ENCODE measurements around the gene FTSJ3. TPM values are rescaled to one million over a fixed set of nuclear protein-coding genes. Genes with fewer than 3 reads are reported as not detected.

The FTSJ3 gene, protein sequence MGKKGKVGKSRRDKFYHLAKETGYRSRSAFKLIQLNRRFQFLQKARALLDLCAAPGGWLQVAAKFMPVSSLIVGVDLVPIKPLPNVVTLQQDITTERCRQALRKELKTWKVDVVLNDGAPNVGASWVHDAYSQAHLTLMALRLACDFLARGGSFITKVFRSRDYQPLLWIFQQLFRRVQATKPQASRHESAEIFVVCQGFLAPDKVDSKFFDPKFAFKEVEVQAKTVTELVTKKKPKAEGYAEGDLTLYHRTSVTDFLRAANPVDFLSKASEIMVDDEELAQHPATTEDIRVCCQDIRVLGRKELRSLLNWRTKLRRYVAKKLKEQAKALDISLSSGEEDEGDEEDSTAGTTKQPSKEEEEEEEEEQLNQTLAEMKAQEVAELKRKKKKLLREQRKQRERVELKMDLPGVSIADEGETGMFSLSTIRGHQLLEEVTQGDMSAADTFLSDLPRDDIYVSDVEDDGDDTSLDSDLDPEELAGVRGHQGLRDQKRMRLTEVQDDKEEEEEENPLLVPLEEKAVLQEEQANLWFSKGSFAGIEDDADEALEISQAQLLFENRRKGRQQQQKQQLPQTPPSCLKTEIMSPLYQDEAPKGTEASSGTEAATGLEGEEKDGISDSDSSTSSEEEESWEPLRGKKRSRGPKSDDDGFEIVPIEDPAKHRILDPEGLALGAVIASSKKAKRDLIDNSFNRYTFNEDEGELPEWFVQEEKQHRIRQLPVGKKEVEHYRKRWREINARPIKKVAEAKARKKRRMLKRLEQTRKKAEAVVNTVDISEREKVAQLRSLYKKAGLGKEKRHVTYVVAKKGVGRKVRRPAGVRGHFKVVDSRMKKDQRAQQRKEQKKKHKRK
- total RNA-seq (2021) = 77.5 and 80.3 TPM in 2 replicates
- long read RNA-seq, transcript FTSJ3-201 (21 exons, 3,559 nt) = major isoform, 218 of 563 reads
- long read RNA-seq, partial matches to known transcripts = 307 of 563 reads
- long read RNA-seq, other reads (novel, unspliced or antisense) = 38 of 563 reads

DNA sequence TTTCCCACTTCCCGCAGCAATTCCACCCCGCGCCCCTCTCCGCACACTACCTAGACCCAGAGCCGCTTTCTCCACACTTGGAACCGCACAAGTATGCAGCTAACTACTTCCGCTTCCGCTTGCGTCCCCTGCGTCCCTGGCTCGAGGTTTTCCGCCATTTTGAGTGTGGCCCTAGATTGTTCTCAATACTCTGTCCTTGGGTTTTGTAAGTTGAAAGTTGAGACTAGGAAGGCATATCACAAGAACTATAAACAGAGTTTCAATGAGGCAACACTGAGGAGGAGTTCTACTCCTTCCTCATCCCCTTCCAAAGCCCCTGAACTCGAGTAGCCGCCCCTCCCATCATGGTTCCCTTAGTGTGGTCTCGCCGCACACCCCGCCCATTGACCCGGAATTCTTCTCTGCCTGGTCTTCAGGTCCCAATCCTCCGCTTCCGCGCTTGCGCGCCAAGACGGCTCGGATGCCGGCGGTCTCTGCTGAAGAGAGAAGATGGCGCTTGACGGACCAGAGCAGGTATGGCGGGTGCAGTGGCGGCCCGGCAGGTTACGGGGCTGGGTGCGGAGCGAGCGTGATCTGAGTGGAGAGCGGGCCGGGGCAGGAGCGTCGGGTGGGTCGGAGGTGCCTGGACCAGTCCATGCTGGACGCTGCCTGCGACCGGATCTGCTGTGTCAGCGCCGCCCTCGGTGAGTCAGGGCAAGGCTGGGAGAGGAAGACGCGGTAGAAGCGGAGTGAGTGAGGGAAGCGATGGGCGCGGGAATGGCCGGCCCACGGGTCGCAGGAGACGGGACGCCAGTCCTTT is at the start of gene FTSJ3, which contains the start of gene PSMC5:
Gene FTSJ3 (minus strand): TSS at position 662 of the 799 bp plus-strand sequence. CDS start 761 bp downstream, outside the sequence.
Gene PSMC5 (plus strand): TSS at position 430 of the 799 bp plus-strand sequence. CDS start 60 bp downstream, at position 490.
- H2BK20ac ChIP-seq (ENCODE audit: low read depth, low read length, poor library complexity, severe bottlenecking) = no peak within 1 kb of the TSS
- no peak within 1 kb of the TSS for H3K23ac ChIP-seq (ENCODE audit: insufficient read length, low read depth, low read length)
- H3K4me3 Mint-ChIP-seq = peak within 1 kb of the TSS; percentile 99 to 100
- no peaks in the 10 kb centered on the region; a peak in 1 of 5 replicates for H3K9me3 Mint-ChIP-seq
- peak within 1 kb of the TSS; percentile 100 for H3K27ac Mint-ChIP-seq
- H2BK15ac ChIP-seq (ENCODE audit: low read depth, low read length) = no peak within 1 kb of the TSS
- H3K4me2 ChIP-seq (ENCODE audit: insufficient read depth, insufficient read length, low read length) = peak within 1 kb of the TSS; percentile 69
- peak within 1 kb of the TSS; percentile 98 for H2BK5ac ChIP-seq (ENCODE audit: insufficient read length, low read length)
- H4K8ac ChIP-seq (replicated peaks; ENCODE audit: insufficient read length, low read depth, low read length) = no peak within 1 kb of the TSS
- H3K23me2 ChIP-seq (ENCODE audit: insufficient read length, low read depth, low read length, poor library complexity, severe bottlenecking) = peaks cover 6% of the 10 kb centered on the region
- H3K36me3 Mint-ChIP-seq (ENCODE audit: insufficient read depth in 1 of 3, low read depth in 3 of 3) = peaks cover 70 to 96% (median 76%) of the 10 kb centered on the region in 3 experiments
- TF ChIP-seq, protein P1, sequence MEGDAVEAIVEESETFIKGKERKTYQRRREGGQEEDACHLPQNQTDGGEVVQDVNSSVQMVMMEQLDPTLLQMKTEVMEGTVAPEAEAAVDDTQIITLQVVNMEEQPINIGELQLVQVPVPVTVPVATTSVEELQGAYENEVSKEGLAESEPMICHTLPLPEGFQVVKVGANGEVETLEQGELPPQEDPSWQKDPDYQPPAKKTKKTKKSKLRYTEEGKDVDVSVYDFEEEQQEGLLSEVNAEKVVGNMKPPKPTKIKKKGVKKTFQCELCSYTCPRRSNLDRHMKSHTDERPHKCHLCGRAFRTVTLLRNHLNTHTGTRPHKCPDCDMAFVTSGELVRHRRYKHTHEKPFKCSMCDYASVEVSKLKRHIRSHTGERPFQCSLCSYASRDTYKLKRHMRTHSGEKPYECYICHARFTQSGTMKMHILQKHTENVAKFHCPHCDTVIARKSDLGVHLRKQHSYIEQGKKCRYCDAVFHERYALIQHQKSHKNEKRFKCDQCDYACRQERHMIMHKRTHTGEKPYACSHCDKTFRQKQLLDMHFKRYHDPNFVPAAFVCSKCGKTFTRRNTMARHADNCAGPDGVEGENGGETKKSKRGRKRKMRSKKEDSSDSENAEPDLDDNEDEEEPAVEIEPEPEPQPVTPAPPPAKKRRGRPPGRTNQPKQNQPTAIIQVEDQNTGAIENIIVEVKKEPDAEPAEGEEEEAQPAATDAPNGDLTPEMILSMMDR (conservative IDR thresholded peaks at IDR 0.05) = peak; percentile 64
- no peaks in the 10 kb centered on the region for H3K27me3 ChIP-seq (ENCODE audit: insufficient read depth, low read length)
- peak within 1 kb of the TSS; percentile 99 for H3K18ac ChIP-seq (ENCODE audit: insufficient read length, low read depth, low read length)
- no peaks in the 10 kb centered on the region; the same call in 1 of the 2 replicates for H3K27me3 Mint-ChIP-seq (ENCODE audit: low read depth)
- peaks cover 12 to 16% of the 10 kb centered on the region in 2 experiments for H3K4me1 Mint-ChIP-seq
- H2BK120ac ChIP-seq (ENCODE audit: low read depth, low read length, poor library complexity, severe bottlenecking) = no peak within 1 kb of the TSS
- no peak within 1 kb of the TSS for H2AK5ac ChIP-seq (ENCODE audit: insufficient read length, low read length)
- H3T11ph ChIP-seq (ENCODE audit: low read length) = peak within 1 kb of the TSS; percentile 94
- H4K5ac ChIP-seq (ENCODE audit: insufficient read length, low read depth, low read length) = peak within 1 kb of the TSS; percentile 86
- peaks cover 3% of the 10 kb centered on the region for H3K79me1 ChIP-seq (ENCODE audit: insufficient read depth, low read depth, low read length, poor library complexity, severe bottlenecking)
- H3K4ac ChIP-seq (ENCODE audit: low read depth, low read length) = no peak within 1 kb of the TSS
- no CpG with 5 or more reads among the region's 58 CpGs for WGBS (ENCODE audit: extremely low coverage, insufficient read length, low lambda C conversion rate)
- H3K79me2 ChIP-seq (ENCODE audit: insufficient read depth, low read length) = peaks cover 8% of the 10 kb centered on the region; the same call in 1 of the 2 replicates
- no peaks in the 10 kb centered on the region for H3K9me3 ChIP-seq (ENCODE audit: control insufficient read depth, low read depth, low read length)
- no peak within 1 kb of the TSS for H4K91ac ChIP-seq (ENCODE audit: insufficient read length, low read depth, low read length)
- peak within 1 kb of the TSS; percentile 99 for H3K14ac ChIP-seq (ENCODE audit: insufficient read depth, low read length)
- peak within 1 kb of the TSS; percentile 94 for H3K9ac ChIP-seq (ENCODE audit: extremely low read depth, insufficient read length, low read length)
- no peaks in the 10 kb centered on the region for H3K4me1 ChIP-seq (ENCODE audit: insufficient read depth, low read length)
- peak within 1 kb of the TSS; percentile 75 for H3K27ac ChIP-seq (ENCODE audit: insufficient read length, low read depth, low read length)
- H2BK12ac ChIP-seq (ENCODE audit: insufficient read length, low read depth, low read length) = peak within 1 kb of the TSS; percentile 65
- H4K20me1 ChIP-seq (ENCODE audit: control insufficient read depth, insufficient read depth, insufficient read length) = no peaks in the 10 kb centered on the region
- DNase-seq = peak; percentile 98
- peak within 1 kb of the TSS; percentile 24 for H2AFZ ChIP-seq (ENCODE audit: low read length)
- peak within 1 kb of the TSS; percentile 15 for H3K56ac ChIP-seq (ENCODE audit: insufficient read length, low read depth, low read length)
